Neuronal stem cell (in vitro differentiated cells): ENCODE measurements around the gene GRIK3.

Experiments used
- DNase-seq: peaks from one replicate; pipeline ENCODE4 v3.0.0-alpha.2; 2013; ENCODE audit warnings: low spot score
- H2AFZ ChIP-seq: one replicate; pipeline ENCODE4 v1.6.1; 2013; ENCODE audit warnings: mild to moderate bottlenecking, low read length, inconsistent platforms
- H2AK5ac ChIP-seq: 2 replicates; pipeline ENCODE4 v1.6.1; 2013; ENCODE audit warnings: low read depth, mild to moderate bottlenecking, inconsistent platforms, low read length, moderate library complexity, mixed read lengths
- H2BK120ac ChIP-seq: 2 replicates; pipeline ENCODE4 v1.6.1; 2013; ENCODE audit warnings: low read depth, mild to moderate bottlenecking, inconsistent platforms, low read length, moderate library complexity, mixed read lengths
- H2BK12ac ChIP-seq: one replicate; pipeline ENCODE4 v1.6.1; 2013; ENCODE audit warnings: low read length, inconsistent platforms
- H2BK15ac ChIP-seq: 2 replicates; pipeline ENCODE4 v1.6.1; 2013; ENCODE audit warnings: mild to moderate bottlenecking, low read length, inconsistent platforms, mixed read lengths
- H2BK5ac ChIP-seq: one replicate; pipeline ENCODE4 v1.6.1; 2013; ENCODE audit warnings: inconsistent platforms, mild to moderate bottlenecking, low read length, moderate library complexity
- H3K14ac ChIP-seq: one replicate; pipeline ENCODE4 v1.6.1; 2013; ENCODE audit warnings: low read length, inconsistent platforms
- H3K18ac ChIP-seq: 2 replicates; pipeline ENCODE4 v1.6.1; 2013; ENCODE audit warnings: low read length, inconsistent platforms
- H3K23ac ChIP-seq: 2 replicates; pipeline ENCODE4 v1.6.1; 2013; ENCODE audit warnings: low read depth, mild to moderate bottlenecking, mixed read lengths, low read length, inconsistent platforms; ENCODE audit not compliant: poor library complexity
- H3K27ac ChIP-seq: replicated peaks from 3 replicates; pipeline ENCODE4 v1.5.1; 2013; ENCODE audit warnings: low read length, inconsistent platforms
- H3K27me3 ChIP-seq, 3 experiments: 2 replicates each; pipeline ENCODE4 v1.6.1; 2013; ENCODE audit warnings: low read length in 3 of 3, mild to moderate bottlenecking in 2 of 3, inconsistent platforms in 1 of 3, low read depth in 1 of 3, mixed read lengths in 1 of 3, moderate library complexity in 1 of 3; ENCODE audit not compliant: control insufficient read depth in 3 of 3, insufficient read depth in 3 of 3
- H3K36me3 ChIP-seq, 2 donors: replicated peaks in 1 of 2; 2 replicates each; pipeline ENCODE4 v1.6.1; 2013; ENCODE audit warnings: low read length in 2 of 2; ENCODE audit not compliant: control insufficient read depth in 2 of 2, insufficient read depth in 2 of 2
- H3K4ac ChIP-seq: 2 replicates; pipeline ENCODE4 v1.6.1; 2013; ENCODE audit warnings: inconsistent platforms, mild to moderate bottlenecking, low read length, moderate library complexity
- H3K4me1 ChIP-seq, 2 donors: 1 replicate in 1 of 2; 2 replicates in 1 of 2; pipeline ENCODE4 v1.6.1; 2013; ENCODE audit warnings: low read length in 2 of 2, low read depth in 1 of 2; ENCODE audit not compliant: control insufficient read depth in 2 of 2, insufficient read depth in 1 of 2
- H3K4me2 ChIP-seq: one replicate; pipeline ENCODE4 v1.6.1; 2013; ENCODE audit warnings: mild to moderate bottlenecking, low read length, inconsistent platforms; ENCODE audit not compliant: insufficient read depth, poor library complexity, severe bottlenecking
- H3K4me3 ChIP-seq, 2 donors: 2 replicates each; pipeline ENCODE4 v1.5.1; 2013; ENCODE audit warnings: low read length in 2 of 2, mild to moderate bottlenecking in 2 of 2, inconsistent platforms in 1 of 2, moderate library complexity in 1 of 2
- H3K79me1 ChIP-seq: one replicate; pipeline ENCODE4 v1.6.1; 2013; ENCODE audit warnings: low read depth, mild to moderate bottlenecking, inconsistent platforms, low read length, moderate library complexity
- H3K9ac ChIP-seq: one replicate; pipeline ENCODE4 v1.6.1; 2013; ENCODE audit warnings: mild to moderate bottlenecking, low read depth, low read length, inconsistent platforms; ENCODE audit not compliant: poor library complexity
- H3K9me3 ChIP-seq, 2 donors: replicated peaks in 1 of 2; 2 replicates each; pipeline versions ENCODE3 to v1.6.1; 2013; ENCODE audit warnings: low read length in 2 of 2, mild to moderate bottlenecking in 2 of 2, inconsistent platforms in 1 of 2, low read depth in 1 of 2, mixed read lengths in 1 of 2, moderate library complexity in 1 of 2; ENCODE audit not compliant: control insufficient read depth in 2 of 2, insufficient read depth in 1 of 2
- H4K8ac ChIP-seq: one replicate; pipeline ENCODE4 v1.6.1; 2013; ENCODE audit warnings: low read depth, mild to moderate bottlenecking, inconsistent platforms, low read length, moderate library complexity
- H4K91ac ChIP-seq: one replicate; pipeline ENCODE4 v1.6.1; 2013; ENCODE audit warnings: low read length, low read depth, mild to moderate bottlenecking, inconsistent platforms; ENCODE audit not compliant: poor library complexity
- WGBS, 2 donors: extraction: QIAGEN DNeasy Blood & Tissue Kit; methylation state at CpG; one replicate each; pipeline ENCODE4 v1.1.7; 2013; ENCODE audit warnings: missing lambda C conversion rate in 2 of 2, mixed read lengths in 1 of 2; ENCODE audit not compliant: insufficient read length in 2 of 2, insufficient replicate concordance in 1 of 2; ENCODE audit errors: extremely low coverage in 2 of 2; 5-methylcytosine and 5-hydroxymethylcytosine counted together

The GRIK3 gene

GRCh38 chr1:36754366-36754765 lies 279.9 kb downstream of the GRIK3 start:
- Histone ChIP-seq H3K9me3 (peaks cover 0 to under 1% of the 10 kb centered on the region in 2 donors), H3K79me1 (no peaks in the 10 kb centered on the region), H2BK12ac (peak overlapping the region; percentile 48), H2BK120ac (no peak overlapping the region), H3K4me3 (no peak overlapping the region), H3K23ac (no peak overlapping the region), H2AFZ (no peak overlapping the region), H3K4me1 (peaks cover 0 to 3% of the 10 kb centered on the region in 2 donors), H3K4me2 (no peak overlapping the region), H3K9ac (no peak overlapping the region), H4K8ac (no peak overlapping the region), H3K36me3 (no peaks in the 10 kb centered on the region), H2BK5ac (no peak overlapping the region), H3K14ac (no peak overlapping the region), H2AK5ac (no peak overlapping the region), H3K27me3 (no peaks in the 10 kb centered on the region), H3K18ac (peak overlapping the region; percentile 66), H3K27ac (no peak overlapping the region), H4K91ac (no peak overlapping the region), H3K4ac (no peak overlapping the region), H2BK15ac (no peak overlapping the region)
- no peak for DNase-seq
- WGBS, 2 donors = no CpG with 5 or more reads among the region's 1 CpG

- Histone ChIP-seq H3K18ac (no peak overlapping the region), H3K4me3 (no peak overlapping the region), H3K36me3 (no peaks in the 10 kb centered on the region), H3K9me3 (no peaks in the 10 kb centered on the region), H4K8ac (no peak overlapping the region), H3K4ac (no peak overlapping the region), H2AK5ac (peak overlapping the region; percentile 1), H3K14ac (no peak overlapping the region), H3K27me3 (no peaks in the 10 kb centered on the region), H2BK15ac (peak overlapping the region; percentile 16), H3K4me2 (no peak overlapping the region), H3K79me1 (no peaks in the 10 kb centered on the region), H3K4me1 (peaks cover 0 to 3% of the 10 kb centered on the region in 2 donors), H3K23ac (no peak overlapping the region), H2BK120ac (no peak overlapping the region), H2BK5ac (no peak overlapping the region), H3K9ac (no peak overlapping the region), H2AFZ (no peak overlapping the region), H2BK12ac (no peak overlapping the region), H3K27ac (no peak overlapping the region), H4K91ac (no peak overlapping the region)
- no CpG with 5 or more reads among the region's 7 CpGs for WGBS, 2 donors
- no peak for DNase-seq
Measured at GRCh38 chr1:36753451-36753850, 280.9 kb downstream of the GRIK3 start.

- Histone ChIP-seq H4K8ac (no peak overlapping the region), H3K14ac (no peak overlapping the region), H3K18ac (peak overlapping the region; percentile 13), H3K36me3 (no peaks in the 10 kb centered on the region), H3K4me3 (peak overlapping the region in 1 of 2 donors; percentile 41), H3K79me1 (no peaks in the 10 kb centered on the region), H3K4me1 (peaks cover 0 to 3% of the 10 kb centered on the region in 2 donors), H2BK5ac (no peak overlapping the region), H3K9me3 (no peaks in the 10 kb centered on the region), H3K27me3 (no peaks in the 10 kb centered on the region), H3K27ac (no peak overlapping the region), H3K4ac (no peak overlapping the region), H2BK120ac (no peak overlapping the region), H2AK5ac (peak overlapping the region; percentile 1), H3K9ac (peak overlapping the region; percentile 18), H4K91ac (no peak overlapping the region), H2BK15ac (peak overlapping the region; percentile 16), H2BK12ac (no peak overlapping the region), H3K23ac (no peak overlapping the region), H2AFZ (no peak overlapping the region), H3K4me2 (no peak overlapping the region)
- no CpG with 5 or more reads among the region's 6 CpGs for WGBS, 2 donors
- DNase-seq = no peak
Measured at GRCh38 chr1:36752891-36753361, 281.4 kb downstream of the GRIK3 start.

GRCh38 chr1:36752431-36752830 lies 281.9 kb downstream of the GRIK3 start:
- no peaks in the 10 kb centered on the region for H3K27me3 ChIP-seq
- no peak overlapping the region for H2BK12ac ChIP-seq
- H4K8ac ChIP-seq = no peak overlapping the region
- H2AK5ac ChIP-seq = no peak overlapping the region
- H2BK5ac ChIP-seq = no peak overlapping the region
- H3K23ac ChIP-seq = no peak overlapping the region
- H3K4ac ChIP-seq = no peak overlapping the region
- no peak overlapping the region for H3K18ac ChIP-seq
- H3K36me3 ChIP-seq = no peaks in the 10 kb centered on the region
- no peak overlapping the region for H2AFZ ChIP-seq
- H3K14ac ChIP-seq = no peak overlapping the region
- H3K9ac ChIP-seq = peak overlapping the region; percentile 53
- no peak overlapping the region for H3K27ac ChIP-seq
- H2BK120ac ChIP-seq = no peak overlapping the region
- no peak overlapping the region for H2BK15ac ChIP-seq
- no peaks in the 10 kb centered on the region for H3K9me3 ChIP-seq
- no peaks in the 10 kb centered on the region for H3K79me1 ChIP-seq
- H3K4me2 ChIP-seq = no peak overlapping the region
- DNase-seq = no peak
- no CpG with 5 or more reads among the region's 2 CpGs for WGBS, 2 donors
- H4K91ac ChIP-seq = no peak overlapping the region
- H3K4me3 ChIP-seq = no peak overlapping the region
- H3K4me1 ChIP-seq = peaks cover 0 to 3% of the 10 kb centered on the region in 2 donors
